HFFc6 (cell line): ENCODE results near the gene TLX2. TPM values are rescaled to one million over a fixed set of nuclear protein-coding genes. Genes with fewer than 3 reads are reported as not detected.

Source experiments
- DNase-seq: peaks from one replicate; pipeline ENCODE4 v3.0.0-alpha.2; 2018
- H3K27ac Mint-ChIP-seq: 2 replicates; pipeline ENCODE4 v1.8.0; 2020; ENCODE audit warnings: mild to moderate bottlenecking, mixed read lengths
- H3K27me3 Mint-ChIP-seq: 2 replicates; pipeline ENCODE4 v1.8.0; 2021; ENCODE audit warnings: mild to moderate bottlenecking, moderate library complexity, mixed read lengths; ENCODE audit not compliant: insufficient read depth
- H3K36me3 Mint-ChIP-seq: 2 replicates; pipeline ENCODE4 v1.8.0; 2021; ENCODE audit warnings: low read depth, mixed read lengths
- H3K4me1 Mint-ChIP-seq: 2 replicates; pipeline ENCODE4 v1.8.0; 2020; ENCODE audit warnings: low read depth, mixed read lengths
- H3K4me3 Mint-ChIP-seq: 2 replicates; pipeline ENCODE4 v1.8.0; 2020; ENCODE audit warnings: mild to moderate bottlenecking, moderate library complexity, mixed read lengths
- H3K9me3 Mint-ChIP-seq: 2 replicates; pipeline ENCODE4 v1.8.0; 2020; ENCODE audit warnings: mild to moderate bottlenecking, mixed read lengths
- CTCF ChIP-seq: fragments of 200-600 bp; sonication (generic); IDR thresholded peaks from 2 replicates; pipeline ENCODE4 v1.5.0; 2021; ENCODE audit warnings: antibody characterized with exemption, mild to moderate bottlenecking
- total RNA-seq, 6 experiments: library from RNA; stranded (reverse); fragmentation: NEBNext Ultra II Directional; extraction: Animal tissue kit (Norgen Biotek cat#: 25700); gene quantifications; 2 replicates in 1 of 6; 3 replicates in 5 of 6; pipeline ENCODE4 v1.2.3, GENCODE V29; 2021

Gene TLX2
- total RNA-seq, 6 experiments from 2014 or later, result 0.17 to 0.31 (median 0.21) TPM

- H3K4me3 Mint-ChIP-seq, result no peak overlapping the region
- no peaks in the 10 kb centered on the region for H3K9me3 Mint-ChIP-seq
- TF ChIP-seq CTCF, result no peak
- no peaks in the 10 kb centered on the region for H3K27me3 Mint-ChIP-seq
- peaks cover 13% of the 10 kb centered on the region for H3K4me1 Mint-ChIP-seq
- DNase-seq, result no peak
- no peak overlapping the region for H3K27ac Mint-ChIP-seq
- H3K36me3 Mint-ChIP-seq, result peaks cover 5% of the 10 kb centered on the region
Measured at GRCh38 chr2:74540291-74540690, 26.0 kb downstream of the TLX2 start.

- Mint-ChIP-seq H3K27me3 (no peaks in the 10 kb centered on the region), H3K27ac (no peak overlapping the region)
- DNase-seq, result no peak
Measured at GRCh38 chr2:74542978-74543377, 28.7 kb downstream of the TLX2 start.

GRCh38 chr2:74544634-74545033 lies 30.4 kb downstream of the TLX2 start:
- no peaks in the 10 kb centered on the region for H3K9me3 Mint-ChIP-seq
- DNase-seq, result no peak
- H3K36me3 Mint-ChIP-seq, result peaks cover 9% of the 10 kb centered on the region
- no peak overlapping the region for H3K4me3 Mint-ChIP-seq
- no peak overlapping the region for H3K27ac Mint-ChIP-seq
- TF ChIP-seq CTCF, result peak; percentile 31
- peaks cover 16% of the 10 kb centered on the region for H3K4me1 Mint-ChIP-seq
- no peaks in the 10 kb centered on the region for H3K27me3 Mint-ChIP-seq

More at GRCh38 chr2:74542978-74543377, 28.7 kb downstream of the TLX2 start:
- TF ChIP-seq CTCF, result no peak
- peaks cover 7% of the 10 kb centered on the region; the same call in 1 of the 2 replicates for H3K4me1 Mint-ChIP-seq
- peaks cover 9% of the 10 kb centered on the region for H3K36me3 Mint-ChIP-seq
- no peak overlapping the region for H3K4me3 Mint-ChIP-seq
- no peaks in the 10 kb centered on the region for H3K9me3 Mint-ChIP-seq

- Mint-ChIP-seq H3K27ac (no peak overlapping the region), H3K27me3 (no peaks in the 10 kb centered on the region), H3K4me1 (peaks cover 29% of the 10 kb centered on the region), H3K9me3 (no peaks in the 10 kb centered on the region), H3K36me3 (peaks cover 13% of the 10 kb centered on the region), H3K4me3 (no peak overlapping the region)
- TF ChIP-seq CTCF, result no peak
- DNase-seq, result no peak
Measured at GRCh38 chr2:74546004-74546403, 31.8 kb downstream of the TLX2 start.

- H3K4me1 Mint-ChIP-seq, result peaks cover 50% of the 10 kb centered on the region
- H3K36me3 Mint-ChIP-seq, result peaks cover 23% of the 10 kb centered on the region
- DNase-seq, result no peak
- peak overlapping the region; percentile 70 for H3K4me3 Mint-ChIP-seq
- peaks cover 1% of the 10 kb centered on the region; the same call in 1 of the 2 replicates for H3K27me3 Mint-ChIP-seq
- H3K9me3 Mint-ChIP-seq, result no peaks in the 10 kb centered on the region
- peak overlapping the region; percentile 77 for H3K27ac Mint-ChIP-seq
- TF ChIP-seq CTCF, result no peak
Measured at GRCh38 chr2:74548285-74548899, 34.1 kb downstream of the TLX2 start.
